Peyer's patch (tissue), 4 donors: Measurements from ENCODE around the gene FSIP1.

ENCODE experiments used
- CTCF ChIP-seq, 6 experiments: fragments of 450-650 bp in 4 of 6; fragments of 200-600 bp in 2 of 6; sonication (generic) in 1 of 6; IDR thresholded peaks; one replicate each; pipeline ENCODE4 v1.5.1; 2017 to 2019; ENCODE audit warnings: antibody characterized with exemption in 6 of 6, mild to moderate bottlenecking in 3 of 6, moderate library complexity in 1 of 6
- POLR2A ChIP-seq, 2 donors: fragments of 450-650 bp; IDR thresholded peaks; one replicate each; pipeline ENCODE4 v1.5.1; 2017; ENCODE audit warnings: antibody characterized with exemption in 2 of 2, mild to moderate bottlenecking in 2 of 2, moderate library complexity in 2 of 2

GRCh38 chr15:39672666-39673065, 110.0 kb downstream of the FSIP1 start:
- no peak for TF ChIP-seq CTCF (IDR thresholded peaks at IDR 0.05)
- no peak for TF ChIP-seq POLR2A (IDR thresholded peaks at IDR 0.05)
